Smooth muscle cell of the brain vasculature (primary cell): ENCODE measurements around the gene FGF1.

Source experiments
- DNase-seq: peaks from one replicate; pipeline ENCODE4 v3.0.0-alpha.2; 2012; ENCODE audit warnings: low read depth, low spot score

Gene FGF1

DNA sequence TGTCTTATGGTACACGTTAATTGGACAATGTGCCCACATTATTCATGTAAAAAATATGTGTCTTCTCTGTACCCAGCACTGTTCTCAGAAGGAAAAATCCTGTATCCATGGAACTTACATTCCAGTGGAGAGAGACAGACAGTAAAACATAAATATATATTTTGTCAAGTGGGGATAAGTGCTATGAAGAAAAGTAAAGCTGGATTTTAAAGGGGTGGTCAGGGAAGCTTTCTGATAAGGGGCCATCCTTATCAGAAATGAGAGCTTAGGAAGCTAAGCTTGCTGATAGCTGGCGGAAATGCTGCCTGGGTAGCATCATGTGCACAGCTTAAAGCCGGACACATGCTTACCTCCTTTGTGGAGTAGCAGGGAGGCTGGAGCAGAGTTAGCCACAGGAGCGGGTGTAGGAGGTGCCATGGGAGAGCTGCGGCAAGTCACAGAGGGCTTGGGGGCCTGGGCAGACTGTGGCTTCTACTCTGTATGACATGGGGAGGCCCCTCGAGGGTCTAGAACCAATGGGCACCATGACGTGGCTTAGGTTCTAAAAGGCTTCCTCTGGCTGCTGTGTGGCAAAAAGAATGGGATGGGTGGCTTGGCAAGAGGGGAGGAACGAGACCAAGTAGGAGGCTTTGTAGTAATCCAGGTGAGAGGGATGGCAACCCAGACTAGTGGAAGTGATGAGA, 141.7 kb downstream of the FGF1 start:
- no peak for DNase-seq

GRCh38 chr5:142542906-142543305, 143.0 kb downstream of the FGF1 start:
- DNase-seq = no peak
